ENCODE measurements around the gene CDH4.

CDH4 gene

DNA sequence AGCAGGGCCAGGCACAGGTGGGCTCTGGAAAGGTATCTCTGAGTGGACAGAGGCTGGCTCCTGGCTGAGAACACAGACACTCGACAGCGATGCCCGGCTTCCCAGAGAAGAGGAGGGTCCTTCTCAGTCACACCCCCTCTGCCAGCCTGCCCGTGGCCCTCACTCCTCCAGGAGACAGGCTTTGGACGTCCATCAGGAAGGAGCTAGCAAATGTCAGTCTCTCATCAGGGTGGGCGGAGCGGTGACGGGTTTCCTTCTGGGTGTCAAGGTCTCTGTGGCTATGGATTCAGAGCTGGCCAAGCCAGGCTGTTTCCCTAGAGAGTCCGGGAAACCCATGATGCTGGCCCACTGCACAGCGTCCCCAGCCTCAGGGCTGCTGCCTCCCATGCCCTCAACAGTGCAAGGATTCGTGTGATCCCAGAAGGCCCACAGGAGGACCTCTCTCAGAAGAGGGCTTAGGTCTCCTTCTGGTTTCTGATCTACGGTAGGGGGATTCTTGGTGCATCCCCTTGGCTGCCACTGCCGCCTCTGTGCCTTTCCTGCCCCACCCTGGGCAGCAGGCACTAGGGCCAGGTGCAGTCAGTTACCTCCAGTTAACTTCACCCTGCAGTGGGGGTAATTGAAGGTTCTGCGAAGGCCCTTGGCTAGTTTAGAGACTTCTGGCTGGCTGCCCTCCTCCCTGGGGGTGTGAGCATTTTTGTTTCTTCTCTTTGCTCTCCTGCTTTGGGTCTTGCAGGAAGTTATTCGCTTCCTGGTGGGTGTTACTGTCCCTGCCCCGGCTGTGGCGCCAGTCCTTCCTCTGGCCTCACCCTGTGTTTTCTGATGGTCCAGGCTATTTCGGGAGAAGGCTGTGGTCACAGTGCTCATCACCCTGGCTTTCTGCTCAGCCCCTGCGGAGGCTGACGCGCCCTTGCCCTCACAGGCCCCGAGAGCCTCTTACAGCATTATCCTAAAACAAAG, 80.2 kb downstream of the CDH4 start:
- FAIRE-seq: no peak

DNA sequence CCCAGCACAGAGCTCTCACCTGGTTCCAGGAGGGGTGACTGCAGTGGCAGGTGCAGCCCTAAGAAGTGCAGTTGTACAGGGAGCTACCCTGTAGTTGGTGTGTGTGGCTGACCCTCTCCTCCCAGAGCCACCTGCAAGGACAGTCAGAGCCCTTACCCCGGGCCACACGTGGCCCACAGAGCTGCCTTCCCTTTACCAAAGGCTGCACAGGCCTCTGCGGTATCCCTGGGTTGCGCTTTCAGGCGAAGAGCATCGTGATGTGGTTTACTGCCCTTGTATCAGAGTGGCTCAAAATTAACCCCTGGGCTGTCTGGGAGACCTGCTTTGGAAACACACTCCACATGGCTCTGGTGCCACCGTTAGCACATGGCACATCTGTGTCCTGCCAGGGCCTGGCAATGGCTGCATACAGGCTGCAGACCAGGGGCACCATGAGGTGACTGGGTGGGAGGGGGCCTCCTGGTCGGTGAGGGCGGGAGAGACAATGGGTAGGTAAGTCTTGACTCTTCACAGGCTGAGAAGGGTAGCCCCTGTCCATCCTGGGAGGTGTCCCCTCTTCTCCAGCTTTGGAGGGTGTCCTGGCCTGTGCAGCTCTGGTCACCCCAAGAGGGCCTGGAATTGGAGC, 81.5 kb downstream of the CDH4 start:
- FAIRE-seq: no peak

DNA sequence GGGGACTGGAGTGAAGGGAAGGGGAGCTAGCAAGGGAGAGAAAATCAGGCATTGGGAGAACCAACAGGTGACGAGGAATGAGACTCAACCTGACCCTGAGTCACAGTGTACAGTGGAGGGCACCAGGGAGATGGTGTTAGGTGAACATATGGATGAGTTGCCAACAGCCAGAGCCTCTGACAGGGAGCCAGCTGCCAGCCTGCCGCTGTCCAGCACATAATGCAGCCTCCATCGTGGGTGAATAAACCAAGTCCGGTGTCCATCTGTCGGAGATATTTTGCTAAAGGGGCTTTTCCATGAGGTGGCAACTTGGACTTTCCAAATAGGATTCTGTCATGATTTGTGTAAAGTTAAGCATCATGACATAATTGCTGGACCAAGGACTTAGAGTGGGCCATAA, 88.1 kb downstream of the CDH4 start:
- no peak for FAIRE-seq

DNA sequence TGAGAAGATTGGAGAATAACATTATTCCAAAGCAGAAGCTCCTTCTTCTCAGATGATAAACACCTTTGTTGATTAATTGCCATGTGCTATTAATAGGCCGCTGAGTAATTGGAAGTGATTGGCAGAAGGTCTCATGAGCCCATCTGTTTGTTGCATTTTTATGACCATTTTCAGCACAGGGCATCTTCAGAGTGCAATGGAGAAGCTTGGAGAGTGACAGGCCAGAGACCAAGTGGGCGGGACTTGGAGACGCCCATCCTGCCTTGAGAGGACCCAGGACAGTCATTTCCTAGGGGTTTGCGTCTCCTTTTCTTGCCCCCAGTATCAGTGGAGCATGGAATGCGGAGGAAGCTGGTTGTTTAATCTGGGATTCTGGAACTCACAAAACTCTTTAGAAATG, 89.5 kb downstream of the CDH4 start:
- no peak for FAIRE-seq

DNA sequence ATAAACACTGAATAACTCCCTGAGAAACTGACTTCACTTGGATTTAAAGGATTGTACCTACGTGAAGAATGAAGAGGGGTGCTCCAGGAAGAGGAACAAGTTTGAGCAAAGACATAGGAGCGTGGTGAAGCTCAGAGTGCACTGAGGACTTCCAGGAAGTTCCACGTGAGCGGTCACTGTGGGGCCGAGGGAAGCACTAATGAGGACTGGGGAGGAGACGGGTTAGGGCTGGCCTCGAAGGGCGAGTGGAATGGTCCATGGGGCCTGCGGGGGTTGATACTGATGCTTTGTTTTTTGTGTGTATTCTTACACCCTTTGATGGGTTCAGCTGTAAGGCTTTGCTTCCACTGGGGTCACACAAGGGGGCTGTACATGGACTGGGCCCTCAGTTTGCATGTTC, 91.9 kb downstream of the CDH4 start:
- no peak for FAIRE-seq

DNA sequence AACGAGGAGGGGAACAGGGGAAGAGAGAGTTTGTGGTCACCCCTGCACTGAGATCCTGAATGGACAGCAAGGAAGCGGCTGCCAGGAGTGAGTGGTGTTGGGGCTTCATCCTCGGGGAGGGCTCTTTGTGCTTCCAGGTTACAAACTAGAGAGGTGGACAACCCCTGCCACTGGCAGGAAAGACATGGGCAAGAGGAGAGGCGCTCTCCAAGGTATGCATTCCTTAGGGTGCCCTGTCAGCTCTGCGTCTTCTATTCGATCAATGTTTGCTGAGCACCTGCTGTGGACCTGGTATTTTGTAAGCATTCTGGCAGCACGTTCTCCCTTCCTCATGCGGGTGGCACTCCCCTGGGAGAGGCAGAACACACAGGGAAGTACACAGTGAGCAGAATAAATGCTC, 93.6 kb downstream of the CDH4 start:
- FAIRE-seq: no peak

DNA sequence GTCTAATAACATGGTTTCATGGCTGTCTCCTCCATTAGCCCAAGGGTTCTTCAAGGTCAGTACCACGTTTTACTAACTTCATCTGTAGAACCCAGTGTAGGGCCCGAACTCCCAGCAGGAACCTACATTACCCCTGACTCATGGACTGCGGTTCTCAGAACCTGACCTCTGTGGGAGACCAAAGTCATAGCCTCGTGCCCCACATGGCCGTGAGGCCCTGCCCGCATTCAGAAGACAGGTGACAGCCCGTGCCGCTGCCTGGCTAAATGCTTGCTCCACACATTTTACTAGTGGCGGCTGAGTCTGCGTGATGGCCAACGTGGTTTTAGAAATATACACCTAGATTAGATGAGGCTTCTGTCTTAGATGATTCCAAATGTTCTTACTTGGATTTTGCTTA, 94.9 kb downstream of the CDH4 start:
- no peak for FAIRE-seq

DNA sequence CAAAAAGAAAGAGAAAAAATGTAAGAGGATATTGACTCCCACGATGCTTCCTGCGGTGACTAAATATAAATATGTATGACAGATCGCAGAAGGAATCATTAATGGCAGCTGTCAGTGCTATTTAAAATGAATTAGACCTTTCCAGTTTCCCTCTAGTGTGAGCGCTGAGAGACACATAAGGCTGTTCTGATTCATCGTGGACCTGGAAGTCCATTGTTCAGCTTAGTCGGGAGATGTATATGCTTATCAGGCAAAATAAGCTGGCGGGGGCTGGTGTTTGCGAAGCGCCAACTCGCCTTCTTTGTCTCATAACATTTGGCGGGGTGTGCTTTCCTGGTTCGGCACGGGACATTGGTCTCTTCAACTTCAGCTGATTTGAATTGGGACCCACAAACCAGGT, 95.4 kb downstream of the CDH4 start:
- FAIRE-seq: no peak

DNA sequence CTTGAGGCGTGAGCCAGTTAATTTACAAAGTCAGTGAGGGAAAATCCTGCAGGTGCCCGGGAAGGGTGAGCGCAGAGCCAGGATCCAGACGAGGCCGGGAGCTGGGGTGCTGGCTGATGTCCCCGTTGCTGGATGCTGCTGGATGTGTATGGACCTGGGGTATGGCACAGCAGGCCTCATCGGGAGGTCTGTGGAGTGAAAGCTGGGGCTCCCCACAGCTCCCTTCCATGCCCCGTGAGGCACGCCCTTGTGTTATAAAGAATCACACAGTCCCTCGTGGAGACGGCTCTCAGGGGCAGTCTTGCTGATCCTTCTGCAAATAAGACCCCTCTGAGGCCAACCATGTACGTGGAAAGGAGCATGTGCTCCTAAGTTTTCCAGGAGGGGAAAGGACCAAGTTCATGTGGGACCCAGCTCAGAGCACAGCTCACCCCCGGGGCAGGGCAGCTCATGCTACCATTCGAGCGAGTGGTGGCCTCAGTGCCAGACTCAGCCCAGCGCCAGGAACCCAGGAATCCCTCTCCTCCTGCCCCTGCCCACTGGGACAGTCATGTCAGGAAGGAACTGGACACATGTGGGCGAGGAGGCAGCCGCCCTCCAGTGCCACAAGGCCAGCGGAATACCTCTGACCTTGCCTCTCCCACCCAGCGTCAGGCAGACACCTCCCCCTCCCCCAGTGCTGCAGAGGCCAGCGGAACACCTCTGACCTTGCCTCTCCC, 97.5 kb downstream of the CDH4 start:
- no peak for FAIRE-seq

DNA sequence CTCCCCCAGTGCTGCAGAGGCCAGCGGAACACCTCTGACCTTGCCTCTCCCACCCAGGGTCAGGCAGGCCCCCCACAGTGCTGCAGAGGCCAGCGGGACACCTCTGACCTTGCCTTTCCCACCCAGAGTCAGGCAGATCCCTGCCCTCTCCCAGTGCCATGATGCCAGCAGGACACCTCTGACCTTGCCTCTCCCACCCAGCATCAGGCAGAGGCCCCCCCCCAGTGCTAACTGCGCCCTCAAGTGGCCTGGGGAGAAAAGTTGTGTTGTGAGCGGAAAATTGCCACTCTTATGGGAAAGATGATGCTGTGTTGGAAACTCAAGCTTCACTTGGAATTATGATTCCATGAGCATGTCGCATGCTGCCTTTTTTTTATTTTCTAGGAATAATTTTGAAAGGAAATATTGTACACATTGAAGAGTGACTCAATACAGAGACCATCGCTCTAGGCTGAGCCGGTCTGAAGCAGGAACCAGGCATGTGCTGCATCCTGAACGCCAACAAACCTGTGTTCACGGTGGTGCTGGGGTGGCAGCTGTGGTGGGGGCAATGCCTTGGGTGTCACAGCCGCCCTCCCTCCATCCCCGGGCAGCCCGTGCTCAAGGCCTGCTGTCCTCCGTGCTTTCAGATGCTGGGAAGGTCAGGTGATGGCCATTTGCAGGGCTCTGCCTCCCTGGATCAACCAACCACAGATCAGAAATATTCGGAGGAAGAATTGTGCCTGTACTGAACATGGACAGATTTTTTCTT, 98.6 kb downstream of the CDH4 start:
- FAIRE-seq: no peak

DNA sequence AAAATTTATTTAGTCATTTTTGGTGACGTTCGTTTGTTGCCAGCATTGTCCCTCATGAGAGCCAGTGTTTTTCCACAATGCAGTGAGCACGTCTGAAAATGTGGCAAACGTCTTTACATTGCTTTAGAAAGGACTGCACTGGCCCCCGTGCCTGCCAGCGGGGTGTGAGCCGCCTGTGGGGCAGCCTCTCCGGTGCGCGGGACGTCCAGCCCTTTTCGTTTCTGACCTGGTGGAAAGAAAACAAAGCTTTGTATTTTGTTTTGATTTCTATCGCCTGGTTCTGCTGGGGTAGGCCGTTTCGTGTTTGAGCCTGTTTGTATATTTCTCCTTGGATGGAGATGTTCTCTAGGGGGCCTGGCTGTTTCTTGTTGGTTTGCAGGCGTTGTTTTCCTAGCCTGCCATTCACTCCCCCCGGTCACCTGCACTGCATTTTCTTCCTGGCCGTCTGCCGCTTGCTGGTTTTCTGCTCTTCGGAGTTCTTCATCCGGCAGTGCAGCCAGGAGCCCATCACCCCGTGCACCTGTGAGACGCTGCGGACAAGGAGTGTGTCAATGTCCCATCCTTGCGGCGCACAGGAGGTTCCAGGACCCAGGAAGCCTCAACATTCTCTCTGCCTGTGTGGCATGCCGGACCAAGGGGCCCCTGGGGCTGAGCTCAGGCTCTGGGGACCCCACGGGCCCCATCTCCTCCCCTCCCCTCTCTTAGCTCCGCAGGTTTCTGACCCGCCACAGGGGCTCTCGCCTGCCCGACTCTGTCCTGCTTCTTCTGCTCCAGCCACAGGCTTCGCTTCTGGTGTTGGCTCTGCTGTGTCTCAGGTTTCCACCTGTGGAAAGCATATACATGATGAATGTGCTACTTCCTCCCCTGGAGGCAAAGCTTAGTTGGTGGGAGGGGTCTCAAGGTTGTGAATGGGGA, 100.5 kb downstream of the CDH4 start:
- FAIRE-seq: no peak

DNA sequence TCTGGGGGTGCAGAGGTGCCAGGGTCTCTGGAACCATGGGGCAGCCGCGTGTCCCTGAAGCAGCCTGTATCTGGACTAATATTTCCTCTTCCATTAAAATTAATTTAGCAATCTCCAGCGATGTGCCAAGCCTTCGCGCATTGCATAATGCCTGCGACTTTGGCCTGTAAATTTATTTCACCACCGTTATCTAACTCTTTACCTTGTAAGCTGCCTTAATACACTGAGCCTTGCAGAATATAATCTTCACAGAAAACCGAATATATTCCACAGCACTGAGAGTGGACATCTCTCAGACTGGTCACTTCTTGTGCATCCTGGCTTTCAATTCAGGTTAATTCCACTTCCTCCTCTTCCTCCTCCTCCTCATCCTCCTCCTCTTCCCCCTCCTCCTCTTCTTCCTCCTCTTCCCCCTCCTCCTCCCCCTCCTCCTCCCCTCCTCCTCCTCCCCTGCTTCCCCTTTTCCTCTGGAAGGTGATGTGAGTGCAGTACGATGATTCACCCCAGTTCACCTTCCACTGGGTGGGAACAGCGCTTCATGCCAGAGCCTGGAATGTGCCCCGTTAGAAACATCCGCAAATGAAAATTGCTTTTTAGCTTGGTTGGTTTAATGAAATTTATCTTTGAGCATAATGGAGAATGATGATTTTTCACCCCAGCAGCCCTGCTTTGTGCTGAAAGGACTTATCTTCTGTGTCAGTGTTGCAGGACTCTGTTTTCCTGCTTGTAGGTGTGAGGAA, 101.4 kb downstream of the CDH4 start:
- FAIRE-seq: no peak

DNA sequence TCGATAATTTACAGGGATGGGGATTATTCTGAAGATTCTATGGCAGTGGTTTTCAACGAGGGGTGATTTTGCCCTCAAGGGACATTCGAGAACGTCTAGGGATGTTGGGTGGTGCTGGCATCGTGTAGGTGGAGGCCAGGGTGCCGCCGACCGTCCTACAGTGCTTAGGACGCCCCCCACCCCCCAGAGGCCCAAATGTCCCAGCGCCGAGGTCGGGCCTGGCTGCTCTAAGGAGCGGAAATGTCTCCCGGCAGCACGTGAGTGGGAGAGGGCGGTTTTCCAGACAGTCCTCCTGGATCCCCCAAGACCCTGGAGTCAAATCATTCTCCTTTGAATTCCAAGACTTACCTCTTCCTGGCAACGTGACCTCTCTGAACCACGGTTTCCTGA, 101.9 kb downstream of the CDH4 start:
- FAIRE-seq: no peak

DNA sequence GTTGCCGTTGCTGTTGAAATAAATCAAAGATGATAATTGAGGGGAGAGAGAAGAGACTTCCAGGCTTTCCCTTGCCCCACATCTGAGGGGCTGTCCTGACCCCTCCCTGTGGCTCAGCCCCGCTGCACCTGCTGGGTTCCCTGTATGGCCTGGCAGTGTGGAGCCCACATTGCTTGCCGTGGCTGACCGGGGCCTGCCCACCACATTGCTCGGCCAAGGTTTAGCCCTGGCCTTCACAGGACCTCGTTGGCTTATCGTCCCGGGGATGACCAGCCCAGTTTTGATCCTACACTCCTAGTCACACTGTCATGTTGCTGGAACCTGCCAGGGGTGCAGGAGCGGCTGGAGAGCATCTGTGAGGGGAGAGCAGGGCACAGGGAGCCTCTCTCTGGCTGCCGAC, 102.4 kb downstream of the CDH4 start:
- no peak for FAIRE-seq

DNA sequence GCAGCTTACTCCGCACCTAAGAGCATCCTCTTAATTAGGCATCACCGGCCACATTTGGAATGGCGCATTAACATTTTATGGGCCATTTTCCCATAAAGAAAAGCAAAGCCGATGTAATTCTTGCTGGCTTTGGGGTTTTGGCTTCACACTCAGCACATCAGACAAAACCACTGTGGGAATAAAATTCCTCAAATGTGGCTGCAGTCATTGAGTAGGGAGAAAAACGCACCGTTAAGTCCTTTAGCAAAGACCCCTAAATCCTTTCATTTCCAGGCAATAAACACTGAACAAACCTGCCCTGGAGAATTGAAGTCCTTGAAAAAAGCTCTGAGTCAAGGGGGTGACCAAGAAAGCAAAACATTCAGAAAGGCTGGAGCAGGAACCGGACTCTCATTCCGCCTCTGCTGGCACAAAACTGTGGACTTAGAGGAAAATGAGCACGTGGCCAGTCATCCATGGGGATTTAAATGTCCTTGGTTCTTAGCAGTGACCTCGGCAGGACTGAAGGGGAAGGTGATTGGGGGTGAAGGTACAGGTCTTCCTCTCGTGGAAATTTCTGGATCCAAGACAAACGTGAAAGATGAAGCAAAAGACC, 102.9 kb downstream of the CDH4 start:
- no peak for FAIRE-seq

DNA sequence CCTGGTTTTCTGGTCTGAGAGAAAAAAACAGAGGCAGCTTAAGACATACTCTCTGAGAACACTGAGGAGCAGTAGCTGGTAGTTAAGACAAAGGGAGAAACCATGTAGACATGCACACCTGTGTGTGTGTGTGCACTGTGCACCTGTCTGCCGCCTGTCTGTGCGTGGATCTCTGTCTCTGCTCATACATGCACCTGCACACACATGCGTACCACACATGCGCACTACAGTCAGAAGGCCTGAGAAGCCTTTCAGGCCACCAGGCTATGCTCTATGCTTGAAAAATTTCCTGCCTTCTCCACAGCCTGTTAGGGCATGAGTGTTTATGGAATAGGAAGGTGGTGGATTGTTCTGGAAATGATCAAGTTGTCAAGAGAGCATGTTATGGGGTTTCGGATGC, 103.5 kb downstream of the CDH4 start:
- FAIRE-seq: no peak

DNA sequence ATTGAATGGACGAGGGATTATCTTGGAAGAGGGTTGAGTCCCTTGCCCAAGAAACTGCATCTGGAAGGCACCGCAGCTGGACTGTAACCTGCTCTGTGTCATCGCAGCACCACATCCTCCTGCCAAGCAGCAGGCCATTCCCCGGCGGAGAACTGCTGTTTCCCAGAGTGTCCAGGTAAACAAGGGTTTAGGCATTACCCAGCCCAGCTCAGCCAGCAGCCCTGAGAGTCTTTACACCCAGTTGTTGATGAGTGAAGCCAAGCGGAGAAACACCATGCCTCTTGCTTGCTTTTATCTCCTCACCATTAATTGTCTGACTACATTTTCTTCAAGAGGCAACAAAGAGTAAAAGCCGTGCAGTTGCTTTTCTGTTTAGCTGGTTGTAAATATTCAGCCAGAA, 104.1 kb downstream of the CDH4 start:
- no peak for FAIRE-seq

DNA sequence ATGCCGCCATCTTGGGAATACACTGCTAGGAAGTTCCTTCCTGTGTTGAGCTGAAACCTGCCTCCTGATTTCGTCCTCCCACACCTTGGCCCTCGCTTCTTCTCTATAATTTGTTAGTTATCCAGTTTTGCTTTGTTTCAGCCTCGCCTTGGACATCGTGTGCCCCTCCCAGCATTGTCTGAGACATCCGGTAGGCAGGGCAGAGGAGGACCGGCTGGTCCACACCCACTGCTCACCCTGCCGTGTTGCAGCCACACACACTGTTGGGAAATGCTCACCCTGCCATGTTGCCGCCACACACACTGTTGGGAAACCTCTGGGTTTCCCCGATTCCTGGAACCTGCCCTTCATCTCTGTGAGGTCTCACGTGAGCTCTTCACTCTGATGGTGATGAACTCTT, 105.1 kb downstream of the CDH4 start:
- no peak for FAIRE-seq

DNA sequence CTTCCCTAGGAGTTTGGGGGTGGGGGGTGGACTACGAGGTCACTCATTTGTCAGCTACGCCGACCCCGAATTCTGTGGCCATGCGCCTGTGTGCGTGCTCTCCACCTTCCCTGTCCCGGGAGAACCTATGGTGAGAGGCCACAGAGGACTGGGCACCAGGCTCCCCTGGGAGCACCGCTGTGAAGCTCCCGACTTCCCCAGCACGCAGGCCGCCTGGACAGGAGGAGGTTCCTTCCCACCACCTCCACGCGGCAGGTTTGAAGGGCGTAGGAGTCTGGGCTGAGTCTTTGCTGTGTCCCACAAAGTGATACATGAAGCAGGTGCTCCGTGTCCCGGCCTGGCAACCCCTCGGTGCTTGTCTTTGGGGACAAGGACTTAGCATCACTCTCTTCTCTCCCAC, 107.2 kb downstream of the CDH4 start:
- no peak for FAIRE-seq

DNA sequence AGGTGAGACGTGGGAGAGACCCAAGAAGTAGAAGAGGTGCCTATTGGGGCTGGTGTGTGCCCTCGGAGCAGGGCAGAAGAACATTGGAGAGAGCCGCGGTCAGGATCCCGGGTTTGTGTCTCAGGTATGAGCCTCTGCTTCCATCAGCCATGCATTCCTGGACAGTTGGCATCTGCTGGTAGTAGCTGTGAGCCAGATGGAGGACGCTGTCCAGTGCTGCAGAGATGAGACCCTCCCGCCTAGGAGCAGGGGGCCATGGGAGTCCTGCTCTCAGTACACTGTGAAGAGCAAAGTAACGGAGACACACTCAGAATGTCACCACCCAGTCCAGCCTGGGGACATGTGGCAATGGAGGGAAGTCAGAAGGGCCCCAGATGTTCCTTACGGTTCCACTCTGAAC, 108.2 kb downstream of the CDH4 start:
- FAIRE-seq: no peak

DNA sequence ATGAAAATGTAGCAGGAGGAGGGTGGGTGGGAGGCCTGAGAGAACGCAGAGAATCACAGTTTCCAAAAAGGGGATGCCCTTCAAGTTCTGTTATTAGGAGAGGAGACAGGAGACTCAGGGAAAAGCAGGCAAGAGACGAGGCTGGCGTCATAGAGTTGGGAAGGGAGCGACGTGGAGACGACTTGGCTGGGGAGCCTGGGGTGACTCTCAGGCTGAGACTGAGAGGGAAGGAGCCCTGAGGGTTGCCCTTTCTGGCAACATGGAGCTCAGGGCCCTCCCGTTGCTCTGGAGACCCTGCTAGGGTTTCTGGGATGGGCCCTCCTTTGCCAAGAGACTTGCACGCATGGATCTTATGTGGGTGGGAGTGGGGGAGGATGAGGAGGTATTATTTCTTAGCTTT, 108.9 kb downstream of the CDH4 start:
- FAIRE-seq: no peak
